Pancreas (tissue), 10 donors: ENCODE data around the gene KCNK6. TPM values are rescaled to one million over a fixed set of nuclear protein-coding genes. Genes with fewer than 3 reads are reported as not detected.

ENCODE experiments used
- ATAC-seq, 4 donors: fragments of 200-7000 bp; cut with Tn5 transposase; one replicate each; pipeline versions ENCODE4 v1.8.0 to v1.9.1; 2020; ENCODE audit warnings: mild to moderate bottlenecking in 4 of 4, moderate library complexity in 4 of 4
- DNase-seq, 6 donors: peaks; one replicate each; pipeline ENCODE4 v3.0.0-alpha.2; 2020
- FAIRE-seq: peaks from 2 replicates; lab custom pipeline; 2012; peaks lifted over from hg19 to GRCh38; lab: Jason Lieb, UNC
- H3K27ac ChIP-seq, 4 donors: fragments of 200-600 bp; sonication (generic); 1 replicate in 3 of 4; 2 replicates in 1 of 4; pipeline versions ENCODE4 v1.5.0 to v1.8.0; 2020
- H3K27me3 ChIP-seq, 4 donors: fragments of 200-600 bp; one replicate each; pipeline ENCODE4 v1.8.0; 2021
- H3K36me3 ChIP-seq, 3 donors: fragments of 200-600 bp; sonication (generic) in 1 of 3; one replicate each; pipeline versions ENCODE4 v1.5.0 to v1.8.0; 2020 to 2021
- H3K4me1 ChIP-seq, 3 donors: fragments of 200-600 bp; one replicate each; pipeline ENCODE4 v1.8.0; 2021
- H3K4me3 ChIP-seq, 4 donors: fragments of 200-600 bp; sonication (generic) in 2 of 4; one replicate each; pipeline versions ENCODE4 v1.5.0 to v1.8.0; 2020 to 2021
- H3K9me3 ChIP-seq, 4 donors: fragments of 200-600 bp; one replicate each; pipeline ENCODE4 v1.8.0; 2021
- CTCF ChIP-seq, 4 donors: fragments of 200-600 bp; sonication (generic) in 3 of 4; IDR thresholded peaks; one replicate each; pipeline versions ENCODE4 v1.5.0 to v1.8.0; 2021; ENCODE audit warnings: antibody characterized with exemption in 4 of 4
- WGBS, 2 donors: extraction: QIAGEN DNeasy Blood & Tissue Kit; methylation state at CpG; one replicate each; pipeline ENCODE4 v1.1.7; 2013; 5-methylcytosine and 5-hydroxymethylcytosine counted together
- intact Hi-C, 3 donors: fragments of 100-400 bp; cut with DNase I; formaldehyde crosslinking; loops; one replicate each; pipeline versions ENCODE4 v1.11.1 to v1.14.2; 2022
- polyA plus RNA-seq, 2 donors: library from polyadenylated mRNA; stranded (reverse); fragments of 200-250 nt; gene quantifications; one replicate each; pipeline ENCODE4 v1.2.3, GENCODE V29; 2013
- total RNA-seq, 6 donors: library from RNA; stranded (reverse); fragmentation: NEBNext Ultra II Directional in 4 of 6; extraction: Animal tissue kit (Norgen Biotek cat#: 25700) in 4 of 6; gene quantifications; one replicate each; pipeline versions ENCODE4 v1.2.1 to v1.2.4, GENCODE V29; 2021 to 2023
- donor health status: healthy with polysubstance abuse.
- donor health status: DM: no; HTN: no; CAD: no; lungs with moderate emphysema.
- donor health status: DM: no; HTN: no; CAD: no.
- donor health status: control.
- donor health status: control.
- donor health status: Bipolar disorder and iron deficiency.
- donor health status: DM: yes; HTN: yes; CAD: no.
- donor health status: DM: no; HTN: no; CAD: no.
- donor health status: DM: no; HTN: no; CAD: no.
- donor health status: DM: yes; HTN: yes; CAD: no.

The KCNK6 gene
- total and polyA plus RNA-seq, 8 donors: 3.9 to 9.5 (median 6.5) TPM

- Histone ChIP-seq H3K9me3 (no peaks in the 10 kb centered on the region), H3K4me3 (peak overlapping the region in 1 of 4 donors; percentile 93), H3K36me3 (peaks cover 0 to 3% (median 0%) of the 10 kb centered on the region in 3 donors), H3K27ac (no peak overlapping the region), H3K27me3 (no peaks in the 10 kb centered on the region), H3K4me1 (peaks cover 0 to 7% (median 0%) of the 10 kb centered on the region in 3 donors)
- FAIRE-seq (peak; percentile 47), ATAC-seq (peak in 3 of 4 donors; percentile 2 to 11 (median 3)), DNase-seq (peak in 1 of 6 donors; percentile 40)
- WGBS, 2 donors: 40% methylated on average over 11 of the region's 11 CpGs
- TF ChIP-seq CTCF (IDR thresholded peaks at IDR 0.05): no peak
- intact Hi-C loops: loop anchor here in 2 of 3 donors (5.0 to 10.0 kb wide), 3 partner anchors 74 to 427 kb away; no protein-coding TSS in a partner anchor
Measured at GRCh38 chr19:38321646-38322196, 2.1 kb downstream of the KCNK6 start.

- WGBS, 2 donors: 66 to 70% methylated on average over 7 of the region's 7 CpGs
- no peaks in the 10 kb centered on the region for H3K9me3 ChIP-seq
- H3K27ac ChIP-seq: no peak overlapping the region
- no peak for TF ChIP-seq CTCF (IDR thresholded peaks at IDR 0.05)
- no peak for DNase-seq
- FAIRE-seq: no peak
- H3K4me1 ChIP-seq: peaks cover 0 to 7% (median 0%) of the 10 kb centered on the region in 3 donors
- H3K4me3 ChIP-seq: no peak overlapping the region
- H3K36me3 ChIP-seq: peaks cover 0 to 14% (median 4%) of the 10 kb centered on the region in 3 donors
- H3K27me3 ChIP-seq: no peaks in the 10 kb centered on the region
- ATAC-seq: no peak
- intact Hi-C loops: loop anchor here in 2 of 3 donors (5.0 to 10.0 kb wide), 3 partner anchors 76 to 428 kb away; no protein-coding TSS in a partner anchor
Measured at GRCh38 chr19:38323291-38323690, 3.6 kb downstream of the KCNK6 start.

- no peak overlapping the region for H3K4me3 ChIP-seq
- FAIRE-seq (no peak), ATAC-seq (no peak), DNase-seq (no peak)
- peaks cover 0 to 14% (median 4%) of the 10 kb centered on the region in 3 donors for H3K36me3 ChIP-seq
- WGBS, 2 donors: 84 to 93% methylated on average over 4 of the region's 4 CpGs
- no peaks in the 10 kb centered on the region for H3K9me3 ChIP-seq
- H3K27ac ChIP-seq: no peak overlapping the region
- H3K4me1 ChIP-seq: peaks cover 0 to 7% (median 0%) of the 10 kb centered on the region in 3 donors
- intact Hi-C loops: loop anchor here in 2 of 3 donors (5.0 to 10.0 kb wide), 3 partner anchors 77 to 430 kb away; no protein-coding TSS in a partner anchor
- no peaks in the 10 kb centered on the region for H3K27me3 ChIP-seq
- TF ChIP-seq CTCF (IDR thresholded peaks at IDR 0.05): no peak
Measured at GRCh38 chr19:38324431-38324830, 4.8 kb downstream of the KCNK6 start.

GRCh38 chr19:38326591-38326990 lies 6.9 kb downstream of the KCNK6 start:
- H3K36me3 ChIP-seq: peaks cover 0 to 14% (median 4%) of the 10 kb centered on the region in 3 donors
- no peak for FAIRE-seq
- no peaks in the 10 kb centered on the region for H3K27me3 ChIP-seq
- no peak overlapping the region for H3K4me3 ChIP-seq
- no peak overlapping the region for H3K27ac ChIP-seq
- TF ChIP-seq CTCF (IDR thresholded peaks at IDR 0.05): no peak
- no peaks in the 10 kb centered on the region for H3K9me3 ChIP-seq
- no peak for DNase-seq
- H3K4me1 ChIP-seq: peaks cover 0 to 3% (median 0%) of the 10 kb centered on the region in 3 donors
- no peak for ATAC-seq
- intact Hi-C loops: loop anchor here in 2 of 3 donors (10.0 kb wide), 2 partner anchors 82 to 432 kb away; no protein-coding TSS in a partner anchor
- WGBS, 2 donors: 90 to 91% methylated on average over 22 of the region's 22 CpGs

- TF ChIP-seq CTCF (IDR thresholded peaks at IDR 0.05): no peak
- DNase-seq: no peak
- intact Hi-C loops: loop anchor here (5.0 to 10.0 kb wide), 3 partner anchors 85 to 435 kb away; no protein-coding TSS in a partner anchor
- no peaks in the 10 kb centered on the region for H3K4me1 ChIP-seq
- H3K27me3 ChIP-seq: no peaks in the 10 kb centered on the region
- H3K4me3 ChIP-seq: no peak overlapping the region
- H3K27ac ChIP-seq: no peak overlapping the region
- H3K9me3 ChIP-seq: no peaks in the 10 kb centered on the region
- no peak for FAIRE-seq
- 94 to 97% methylated on average over 7 of the region's 7 CpGs for WGBS, 2 donors
- peaks cover 0 to 14% (median 4%) of the 10 kb centered on the region in 3 donors for H3K36me3 ChIP-seq
- ATAC-seq: no peak
Measured at GRCh38 chr19:38329651-38330050, 10.0 kb downstream of the KCNK6 start.
